ENCODE measurements around the gene ABCG1. TPM values are rescaled to one million over a fixed set of nuclear protein-coding genes. Genes with fewer than 3 reads are reported as not detected.

The ABCG1 gene
- total RNA-seq, 2 experiments from 2014 or later, result 12.2 to 13.2 TPM

DNA sequence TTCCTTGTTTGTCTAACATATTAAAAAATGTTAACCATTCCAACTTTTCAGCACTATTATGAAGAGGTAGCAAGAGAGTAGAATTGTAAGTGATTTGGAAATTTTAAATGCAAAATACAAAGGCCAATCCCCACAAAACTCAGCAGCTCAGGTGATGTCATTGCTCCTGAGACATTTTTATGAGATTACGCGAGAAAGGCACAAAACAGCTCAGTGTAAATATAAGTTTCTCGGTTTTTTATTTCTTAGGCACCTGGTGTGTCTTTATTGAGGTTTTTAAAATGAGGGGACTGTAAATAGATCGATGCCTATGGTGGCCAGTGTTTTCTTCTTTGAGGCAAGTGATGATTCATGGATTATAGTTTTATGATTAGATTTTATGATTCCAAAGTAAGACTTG is 6.1 kb downstream of the ABCG1 start:
- ATAC-seq (ENCODE audit: low read depth) (no peak), DNase-seq (no peak)
- peaks cover 26% of the 10 kb centered on the region for H3K36me3 Mint-ChIP-seq
- H3K4me3 Mint-ChIP-seq, result no peak overlapping the region
- H3K27me3 Mint-ChIP-seq, result no peaks in the 10 kb centered on the region
- POLR2A ChIA-PET, result interaction anchor here (0.8 to 1.8 kb wide), 3 partner anchors 9 to 37 kb away, joined by 3 to 9 read pairs (median 5); no protein-coding TSS in a partner anchor
- H3K4me1 Mint-ChIP-seq, result peaks cover 49% of the 10 kb centered on the region
- no peaks in the 10 kb centered on the region for H3K9me3 Mint-ChIP-seq
- no peak overlapping the region for H3K27ac Mint-ChIP-seq

DNA sequence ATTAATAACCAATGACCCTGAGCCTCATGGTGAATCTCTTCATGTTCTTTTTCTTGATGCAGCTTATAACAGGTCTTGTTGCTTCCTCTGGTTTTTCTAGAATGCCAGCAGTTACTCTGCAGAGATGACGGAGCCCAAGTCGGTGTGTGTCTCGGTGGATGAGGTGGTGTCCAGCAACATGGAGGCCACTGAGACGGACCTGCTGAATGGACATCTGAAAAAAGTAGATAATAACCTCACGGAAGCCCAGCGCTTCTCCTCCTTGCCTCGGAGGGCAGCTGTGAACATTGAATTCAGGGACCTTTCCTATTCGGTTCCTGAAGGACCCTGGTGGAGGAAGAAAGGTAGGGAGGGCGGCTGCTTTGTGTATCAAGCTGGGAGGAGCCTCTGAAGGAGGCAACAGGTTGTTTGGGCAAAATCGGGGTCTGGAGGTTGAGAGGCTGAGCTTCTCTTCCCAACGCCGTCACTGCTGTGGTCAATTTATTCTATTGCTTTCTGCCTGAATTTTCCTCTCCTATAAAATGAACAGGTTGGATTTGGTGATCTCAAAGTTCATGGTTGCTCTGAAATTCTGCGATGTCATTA is 6.7 kb downstream of the ABCG1 start:
- DNase-seq, result no peak
- H3K36me3 Mint-ChIP-seq, result peaks cover 26% of the 10 kb centered on the region

DNA sequence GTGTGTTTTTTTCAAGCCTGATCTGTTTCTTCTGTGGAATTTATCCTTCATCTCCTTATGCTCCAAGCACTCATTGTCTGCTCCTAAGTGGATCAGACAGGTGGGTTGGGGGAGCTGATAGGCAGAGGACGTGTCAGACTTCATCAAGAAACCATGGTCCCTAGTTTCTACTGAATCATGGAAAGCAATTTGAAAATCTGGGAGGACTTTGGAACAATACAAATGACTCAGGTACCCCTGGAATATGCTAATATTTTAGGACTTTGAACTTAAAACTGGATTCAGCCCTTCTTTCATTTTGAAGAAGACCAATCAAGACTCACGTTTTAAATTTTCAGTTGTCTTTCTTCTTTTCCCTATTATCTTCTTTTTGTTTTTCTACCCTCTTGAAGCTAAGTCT is 7.7 kb downstream of the ABCG1 start:
- no peak for ATAC-seq (ENCODE audit: low read depth)
- Mint-ChIP-seq H3K4me3 (no peak overlapping the region), H3K4me1 (peaks cover 48% of the 10 kb centered on the region), H3K27ac (no peak overlapping the region), H3K9me3 (no peaks in the 10 kb centered on the region), H3K36me3 (peaks cover 26% of the 10 kb centered on the region), H3K27me3 (no peaks in the 10 kb centered on the region)
- no peak for DNase-seq
- POLR2A ChIA-PET, result interaction anchor here (0.6 to 1.1 kb wide), 2 partner anchors 34 to 122 kb away, joined by 4 to 8 read pairs; no protein-coding TSS in a partner anchor

More for the DNA sequence above, 6.7 kb downstream of the ABCG1 start:
- no peak overlapping the region for H3K27ac Mint-ChIP-seq
- POLR2A ChIA-PET, result interaction anchor here (0.6 to 1.3 kb wide), 3 partner anchors 33 to 123 kb away, joined by 4 to 8 read pairs (median 5); no protein-coding TSS in a partner anchor
- H3K9me3 Mint-ChIP-seq, result no peaks in the 10 kb centered on the region
- no peak for ATAC-seq (ENCODE audit: low read depth)
- H3K27me3 Mint-ChIP-seq, result no peaks in the 10 kb centered on the region
- H3K4me3 Mint-ChIP-seq, result no peak overlapping the region
- H3K4me1 Mint-ChIP-seq, result peaks cover 46% of the 10 kb centered on the region

DNA sequence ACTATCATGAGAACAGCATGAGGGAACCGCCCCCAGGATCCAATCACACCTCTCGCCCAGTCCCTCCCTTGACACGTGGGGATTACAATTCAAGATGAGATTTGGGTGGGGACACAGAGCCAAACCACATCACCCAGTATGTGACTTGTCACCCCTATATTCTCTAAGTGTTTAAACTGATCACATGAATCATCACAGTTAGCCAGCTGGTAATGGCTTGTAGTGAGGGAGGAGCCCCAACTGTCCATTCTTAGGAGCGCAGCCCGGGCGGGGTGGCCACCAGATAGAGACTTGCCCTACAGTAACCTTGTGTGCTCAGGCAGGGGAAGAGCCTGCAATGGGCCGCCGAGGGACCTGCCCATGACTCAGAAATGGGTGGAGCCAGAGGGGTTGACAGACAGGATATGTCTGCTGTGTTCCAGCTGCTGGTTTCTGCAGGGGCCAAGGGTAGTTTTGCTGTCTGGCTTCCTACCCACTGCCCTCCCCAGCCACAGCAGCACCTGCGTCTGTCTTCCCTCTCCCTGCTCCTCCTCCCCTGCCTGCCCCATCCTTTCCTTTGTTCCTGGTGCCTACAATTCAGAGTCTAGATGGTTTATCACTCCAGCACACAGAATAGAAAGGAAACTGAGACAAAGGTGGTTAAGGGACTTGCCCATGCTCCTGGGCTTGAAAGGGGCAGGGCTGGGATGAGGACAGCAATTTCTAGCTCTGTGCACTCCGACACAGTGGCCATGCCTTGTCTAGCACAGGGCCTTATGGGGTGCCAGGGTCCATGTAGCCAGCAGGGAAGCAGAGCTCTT is 9.2 kb downstream of the ABCG1 start:
- Mint-ChIP-seq H3K27me3 (no peaks in the 10 kb centered on the region), H3K4me3 (peak overlapping the region; percentile 67), H3K36me3 (peaks cover 26% of the 10 kb centered on the region), H3K27ac (peak overlapping the region; percentile 84), H3K4me1 (peaks cover 55% of the 10 kb centered on the region), H3K9me3 (no peaks in the 10 kb centered on the region)
- peak; percentile 99 for ATAC-seq (ENCODE audit: low read depth)
- POLR2A ChIA-PET, result interaction anchor here (0.6 to 3.8 kb wide), 6 partner anchors 8 to 195 kb away, joined by 3 to 23 read pairs (median 5); partner anchors contain the start of gene ABCG1
- peak; percentile 79 for DNase-seq

DNA sequence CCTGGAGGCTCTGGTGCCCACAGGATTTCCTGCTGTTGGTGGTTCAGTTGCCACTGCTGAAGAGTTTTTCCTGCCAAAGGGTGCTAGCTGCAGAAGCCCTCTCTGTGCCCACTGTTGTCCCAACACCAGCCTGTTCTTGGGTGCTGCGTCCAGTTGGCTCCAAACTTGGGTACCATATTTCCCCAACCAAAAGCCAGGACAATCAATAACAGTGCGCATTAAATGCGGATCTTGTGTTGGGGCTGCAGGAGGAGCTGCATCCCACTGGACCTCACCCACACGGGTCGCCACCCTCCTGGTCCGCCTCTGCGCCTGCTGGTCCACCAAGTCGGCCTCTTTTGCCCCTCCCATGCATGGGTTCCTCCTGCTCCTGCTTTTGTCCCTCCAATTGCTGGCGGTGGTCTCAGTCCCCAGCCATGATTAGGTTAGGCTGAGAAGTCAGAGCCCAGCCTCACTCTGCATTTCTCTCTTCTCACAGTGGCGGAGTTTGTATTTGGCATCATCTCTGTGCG is 9.8 kb downstream of the ABCG1 start:
- POLR2A ChIA-PET, result interaction anchor here (0.6 to 3.8 kb wide), 6 partner anchors 9 to 194 kb away, joined by 3 to 23 read pairs (median 5); partner anchors contain the start of gene ABCG1
- Mint-ChIP-seq H3K36me3 (peaks cover 26% of the 10 kb centered on the region), H3K27ac (peak overlapping the region; percentile 68), H3K9me3 (no peaks in the 10 kb centered on the region), H3K4me3 (peak overlapping the region; percentile 67), H3K27me3 (no peaks in the 10 kb centered on the region), H3K4me1 (peaks cover 57% of the 10 kb centered on the region)
- DNase-seq (no peak), ATAC-seq (ENCODE audit: low read depth) (no peak)

DNA sequence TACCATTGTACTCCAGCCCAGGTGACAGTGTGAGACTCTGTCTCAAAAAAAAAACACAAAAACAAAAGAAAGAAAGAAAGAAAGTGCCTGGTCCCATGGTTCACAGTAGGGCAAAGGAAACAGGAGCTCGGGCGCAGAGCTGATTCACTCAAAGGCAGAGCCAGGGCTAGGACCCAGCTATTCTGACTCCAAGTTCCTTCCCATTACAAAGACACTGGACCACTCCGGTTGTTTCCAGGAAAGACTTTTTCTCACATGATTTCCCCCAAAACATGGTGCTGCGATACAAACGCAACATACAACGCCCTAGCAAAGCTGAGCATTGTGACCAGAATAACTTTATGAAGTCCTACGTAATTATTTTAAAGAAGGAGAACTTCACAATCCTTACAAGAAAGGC is 10.7 kb downstream of the ABCG1 start:
- peaks cover 26% of the 10 kb centered on the region for H3K36me3 Mint-ChIP-seq
- POLR2A ChIA-PET, result interaction anchor here (2.5 to 3.8 kb wide), 2 partner anchors 9 to 10 kb away, joined by 7 to 23 read pairs; partner anchors contain the start of gene ABCG1
- H3K27me3 Mint-ChIP-seq, result no peaks in the 10 kb centered on the region
- no peak overlapping the region for H3K4me3 Mint-ChIP-seq
- no peaks in the 10 kb centered on the region for H3K9me3 Mint-ChIP-seq
- no peak for ATAC-seq (ENCODE audit: low read depth)
- peaks cover 63% of the 10 kb centered on the region for H3K4me1 Mint-ChIP-seq
- DNase-seq, result no peak
- no peak overlapping the region for H3K27ac Mint-ChIP-seq

DNA sequence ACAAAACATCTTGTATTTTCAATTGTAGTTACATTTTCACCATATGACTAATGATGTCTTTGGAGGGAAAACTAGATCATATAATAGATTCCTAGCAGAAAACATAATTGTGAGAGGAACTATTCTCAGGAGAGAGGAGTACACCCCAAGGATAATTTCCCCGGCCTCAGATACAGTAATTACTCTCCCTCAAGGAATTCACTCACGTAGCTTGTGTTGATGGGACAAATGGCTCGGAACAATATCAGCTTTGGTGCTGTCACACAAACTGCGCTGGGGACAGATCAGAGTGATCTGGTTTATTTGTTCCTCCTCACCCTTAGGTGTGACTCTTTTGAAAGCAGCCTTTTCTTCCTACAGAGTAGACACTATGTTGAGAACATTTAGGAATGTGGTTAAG is 11.2 kb downstream of the ABCG1 start:
- ATAC-seq (ENCODE audit: low read depth), result no peak
- Mint-ChIP-seq H3K36me3 (peaks cover 23% of the 10 kb centered on the region), H3K27me3 (no peaks in the 10 kb centered on the region), H3K9me3 (no peaks in the 10 kb centered on the region), H3K4me3 (no peak overlapping the region), H3K27ac (no peak overlapping the region), H3K4me1 (peaks cover 65% of the 10 kb centered on the region)
- POLR2A ChIA-PET, result interaction anchor here (2.5 to 3.8 kb wide), 2 partner anchors 8 to 10 kb away, joined by 7 to 23 read pairs; partner anchors contain the start of gene ABCG1
- DNase-seq, result no peak

DNA sequence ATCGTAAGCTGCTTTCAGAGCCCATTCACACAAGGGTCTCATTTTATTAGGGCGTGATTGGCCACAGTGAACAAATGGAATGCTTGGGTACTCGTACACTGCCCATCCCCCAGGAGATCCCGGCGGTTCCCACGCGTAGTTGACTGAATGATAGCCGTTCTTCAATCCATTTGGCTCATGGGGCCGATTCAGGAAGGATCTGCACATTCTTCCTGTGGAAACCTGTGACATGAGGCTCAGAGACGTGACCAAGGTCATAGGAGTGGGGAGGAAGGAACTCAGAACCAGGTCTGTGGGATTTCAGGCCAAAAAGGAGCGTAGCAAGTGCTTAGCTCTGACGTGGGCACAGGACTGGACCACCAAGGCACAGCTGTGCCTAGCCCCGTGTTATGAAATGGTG is 11.7 kb downstream of the ABCG1 start:
- POLR2A ChIA-PET, result interaction anchor here (3.8 kb wide), 1 partner anchor 11 kb away, joined by 23 read pairs; the partner anchor contains the start of gene ABCG1
- DNase-seq (no peak), ATAC-seq (ENCODE audit: low read depth) (no peak)
- Mint-ChIP-seq H3K27me3 (no peaks in the 10 kb centered on the region), H3K9me3 (no peaks in the 10 kb centered on the region), H3K4me3 (no peak overlapping the region), H3K4me1 (peaks cover 68% of the 10 kb centered on the region), H3K27ac (no peak overlapping the region), H3K36me3 (peaks cover 21% of the 10 kb centered on the region)

DNA sequence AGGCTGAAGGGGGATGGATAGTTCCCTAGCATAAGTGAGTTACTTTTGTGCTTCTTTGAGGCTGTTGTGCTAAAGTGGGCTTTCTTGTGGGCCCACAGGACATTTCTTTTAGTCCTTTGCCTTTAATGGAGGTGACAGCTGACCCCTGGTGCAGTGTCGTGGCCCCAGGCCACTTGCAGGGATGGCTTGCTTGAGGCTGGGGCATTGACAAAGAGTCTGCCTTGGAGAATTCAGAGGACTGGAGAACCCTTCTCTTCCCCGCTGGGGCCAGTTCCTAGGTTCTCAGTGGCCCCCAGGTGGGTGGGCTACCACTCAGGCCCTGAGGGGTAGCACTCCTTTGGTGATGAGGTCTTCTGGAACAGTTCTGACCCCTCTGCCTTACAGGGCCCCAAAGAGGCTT is 12.8 kb downstream of the ABCG1 start:
- no peak overlapping the region for H3K4me3 Mint-ChIP-seq
- POLR2A ChIA-PET, result interaction anchor here (8.0 kb wide), 1 partner anchor 12 kb away, joined by 111 read pairs; the partner anchor contains the start of gene ABCG1

DNA sequence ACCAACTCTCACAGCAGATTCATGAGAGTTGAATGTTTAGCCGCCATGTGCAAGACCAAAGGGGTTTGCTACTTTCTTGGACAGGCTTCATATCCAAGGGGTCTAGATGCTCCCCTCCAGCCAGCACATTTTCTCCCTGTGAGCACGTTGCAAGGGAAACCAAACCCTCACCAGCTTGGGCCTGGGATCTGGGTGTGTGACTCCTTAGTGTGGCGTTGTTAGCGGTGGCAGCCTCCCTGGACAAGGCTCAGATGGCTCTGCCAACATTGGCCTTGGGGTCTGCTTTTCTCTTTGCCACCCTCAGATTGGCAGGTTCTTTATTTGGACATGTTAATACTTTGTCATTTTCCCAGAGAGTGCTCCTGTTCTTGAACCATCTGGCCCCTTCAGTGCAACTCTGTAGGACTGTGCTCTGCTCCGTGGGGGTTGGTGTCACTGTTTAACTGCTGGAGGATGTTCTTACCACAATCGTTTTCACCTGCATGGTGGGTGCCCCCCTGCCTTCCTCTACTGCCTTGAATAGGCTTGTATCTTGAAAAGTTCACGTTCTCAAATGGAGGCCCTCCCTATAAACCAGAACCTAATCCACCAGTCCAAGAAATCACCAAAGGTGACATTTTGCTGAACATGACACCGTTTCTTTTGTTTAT is 13.4 kb downstream of the ABCG1 start:
- Mint-ChIP-seq H3K4me1 (peaks cover 77% of the 10 kb centered on the region), H3K36me3 (peaks cover 9% of the 10 kb centered on the region), H3K27me3 (no peaks in the 10 kb centered on the region), H3K27ac (peak overlapping the region; percentile 92), H3K4me3 (peak overlapping the region; percentile 79), H3K9me3 (no peaks in the 10 kb centered on the region)
- no peak for ATAC-seq (ENCODE audit: low read depth)
- DNase-seq, result no peak
- POLR2A ChIA-PET, result interaction anchor here (1.4 to 8.0 kb wide), 5 partner anchors 8 to 43 kb away, joined by 3 to 111 read pairs (median 26); partner anchors contain the start of gene ABCG1

More for the DNA sequence above, 12.8 kb downstream of the ABCG1 start:
- H3K36me3 Mint-ChIP-seq, result peaks cover 12% of the 10 kb centered on the region
- ATAC-seq (ENCODE audit: low read depth), result no peak
- H3K27me3 Mint-ChIP-seq, result no peaks in the 10 kb centered on the region
- no peak for DNase-seq
- H3K27ac Mint-ChIP-seq, result no peak overlapping the region
- peaks cover 74% of the 10 kb centered on the region for H3K4me1 Mint-ChIP-seq
- no peaks in the 10 kb centered on the region for H3K9me3 Mint-ChIP-seq

DNA sequence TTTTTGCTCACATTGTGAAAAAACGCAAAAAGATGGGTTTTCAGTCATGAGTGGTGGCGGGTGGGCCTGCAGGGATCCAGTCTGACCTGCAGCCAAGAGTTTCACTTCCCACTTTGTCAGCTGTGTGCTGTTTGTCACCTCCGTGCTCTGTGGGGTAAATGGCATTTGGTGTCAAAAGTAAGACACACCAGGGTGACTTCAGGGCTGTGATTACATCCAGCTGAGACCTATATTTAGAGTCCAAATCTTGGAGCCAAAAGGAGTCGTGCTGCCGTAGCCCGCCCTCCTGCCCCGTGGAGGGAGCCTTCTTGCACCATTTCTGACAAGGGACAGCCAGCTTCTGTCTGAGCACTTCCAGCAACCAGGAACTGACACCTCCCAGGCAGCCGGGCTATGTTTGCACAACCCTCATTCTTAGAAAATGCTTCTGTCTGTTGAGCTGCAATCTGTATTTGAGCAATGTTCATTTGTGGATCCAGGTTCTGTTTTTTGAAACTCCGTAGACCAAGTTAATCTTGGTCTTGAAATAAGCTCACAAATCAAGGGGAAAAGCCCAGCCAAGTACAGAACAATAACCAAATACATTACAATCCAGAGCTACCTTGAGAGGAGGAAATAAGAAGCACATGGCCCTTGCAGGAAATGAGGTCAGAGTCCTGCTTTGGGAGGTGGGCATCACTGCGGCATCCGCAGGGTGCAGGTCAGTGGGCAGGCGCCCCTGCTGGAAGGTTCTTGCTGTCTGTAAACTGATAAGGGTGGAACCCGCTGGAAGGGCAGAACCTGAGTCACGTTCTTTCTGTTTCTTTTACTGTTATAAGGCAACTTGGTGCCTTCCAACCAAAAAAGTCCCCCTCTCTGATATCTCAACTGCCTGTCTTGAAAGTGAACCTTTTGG is 14.4 kb downstream of the ABCG1 start:
- H3K4me1 Mint-ChIP-seq, result peaks cover 77% of the 10 kb centered on the region
- H3K36me3 Mint-ChIP-seq, result peaks cover 1% of the 10 kb centered on the region
- peak; percentile 49 for ATAC-seq (ENCODE audit: low read depth)
- no peaks in the 10 kb centered on the region for H3K9me3 Mint-ChIP-seq
- H3K27me3 Mint-ChIP-seq, result no peaks in the 10 kb centered on the region
- peak overlapping the region; percentile 79 for H3K4me3 Mint-ChIP-seq
- peak; percentile 71 for DNase-seq
- H3K27ac Mint-ChIP-seq, result peak overlapping the region; percentile 92
- POLR2A ChIA-PET, result interaction anchor here (1.4 to 8.0 kb wide), 8 partner anchors 9 to 44 kb away, joined by 3 to 111 read pairs (median 10); partner anchors contain the start of gene ABCG1

DNA sequence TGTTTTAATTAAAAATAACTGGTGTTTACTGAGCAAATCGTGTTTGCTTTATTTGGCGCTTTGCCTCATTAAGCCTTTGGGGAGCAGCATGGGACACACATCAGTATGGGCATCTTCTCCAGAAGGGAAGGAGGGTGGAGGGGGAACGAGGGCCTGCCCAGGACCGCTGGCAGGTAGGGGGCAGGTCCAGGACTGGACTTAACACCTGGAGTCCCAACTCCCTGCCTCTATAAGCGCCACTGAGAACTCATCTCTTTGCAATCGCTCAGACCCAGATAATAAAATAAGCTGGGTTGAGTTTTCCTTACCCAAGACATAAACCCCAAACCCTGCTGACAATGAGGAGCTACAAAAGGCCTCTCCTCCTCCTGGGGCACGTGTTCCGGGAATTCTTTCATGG is 15.1 kb downstream of the ABCG1 start:
- DNase-seq (no peak), ATAC-seq (ENCODE audit: low read depth) (no peak)
- Mint-ChIP-seq H3K36me3 (no peaks in the 10 kb centered on the region), H3K4me3 (peak overlapping the region; percentile 79), H3K9me3 (no peaks in the 10 kb centered on the region), H3K27ac (peak overlapping the region; percentile 92), H3K27me3 (no peaks in the 10 kb centered on the region), H3K4me1 (peaks cover 77% of the 10 kb centered on the region)
- POLR2A ChIA-PET, result interaction anchor here (0.6 to 8.0 kb wide), 13 partner anchors 10 to 109 kb away, joined by 3 to 111 read pairs (median 4); partner anchors contain the start of gene ABCG1
